Measurements from ENCODE around the gene EIPR1.
A peak's percentile ranks its signal among the peaks of the same experiment; 100 is the strongest.

Gene EIPR1

GRCh38 chr2:3173031-3173430, 204.6 kb downstream of the EIPR1 start:
- Histone ChIP-seq H3K27ac (ENCODE audit: low read depth, low read length, severe bottlenecking) (no peak overlapping the region), H3K4me1 (ENCODE audit: control insufficient read depth, insufficient read depth, low read length, poor library complexity, severe bottlenecking) (peaks cover 16% of the 10 kb centered on the region)
- 93 to 95% methylated on average over 14 of the region's 14 CpGs for WGBS, 2 experiments (ENCODE audit: insufficient coverage in 2 of 2)

GRCh38 chr2:3172265-3172935, 205.2 kb downstream of the EIPR1 start:
- Histone ChIP-seq H3K9me3 (ENCODE audit: control insufficient read depth, low read length) (no peaks in the 10 kb centered on the region), H3K36me3 (ENCODE audit: control insufficient read depth, insufficient read depth, low read length) (peaks cover 6% of the 10 kb centered on the region), H3K27ac (ENCODE audit: low read depth, low read length, severe bottlenecking) (no peak overlapping the region), H3K4me3 (ENCODE audit: extremely low read depth, insufficient read depth, low read length, poor library complexity, severe bottlenecking) (no peak overlapping the region), H3K4me1 (ENCODE audit: control insufficient read depth, insufficient read depth, low read length, poor library complexity, severe bottlenecking) (peaks cover 16% of the 10 kb centered on the region)
- WGBS, 2 experiments (ENCODE audit: insufficient coverage in 2 of 2), result 94% methylated on average over 17 to 18 of the region's 18 CpGs

More at GRCh38 chr2:3173031-3173430, 204.6 kb downstream of the EIPR1 start:
- Histone ChIP-seq H3K36me3 (ENCODE audit: control insufficient read depth, insufficient read depth, low read length) (peaks cover 6% of the 10 kb centered on the region), H3K4me3 (ENCODE audit: extremely low read depth, insufficient read depth, low read length, poor library complexity, severe bottlenecking) (no peak overlapping the region), H3K9me3 (ENCODE audit: control insufficient read depth, low read length) (no peaks in the 10 kb centered on the region)

GRCh38 chr2:3171564-3172264, 205.9 kb downstream of the EIPR1 start:
- H3K36me3 ChIP-seq (ENCODE audit: control insufficient read depth, insufficient read depth, low read length), result peaks cover 6% of the 10 kb centered on the region
- 88 to 89% methylated on average over 12 to 17 of the region's 17 CpGs for WGBS, 2 experiments (ENCODE audit: insufficient coverage in 2 of 2)
- no peaks in the 10 kb centered on the region for H3K9me3 ChIP-seq (ENCODE audit: control insufficient read depth, low read length)
- H3K27ac ChIP-seq (ENCODE audit: low read depth, low read length, severe bottlenecking), result no peak overlapping the region
- H3K4me3 ChIP-seq (ENCODE audit: extremely low read depth, insufficient read depth, low read length, poor library complexity, severe bottlenecking), result no peak overlapping the region
- peaks cover 16% of the 10 kb centered on the region for H3K4me1 ChIP-seq (ENCODE audit: control insufficient read depth, insufficient read depth, low read length, poor library complexity, severe bottlenecking)

- H3K9me3 ChIP-seq (ENCODE audit: control insufficient read depth, low read length), result no peaks in the 10 kb centered on the region
- H3K36me3 ChIP-seq (ENCODE audit: control insufficient read depth, insufficient read depth, low read length), result peaks cover 6% of the 10 kb centered on the region
- H3K4me3 ChIP-seq (ENCODE audit: extremely low read depth, insufficient read depth, low read length, poor library complexity, severe bottlenecking), result no peak overlapping the region
- peaks cover 16% of the 10 kb centered on the region for H3K4me1 ChIP-seq (ENCODE audit: control insufficient read depth, insufficient read depth, low read length, poor library complexity, severe bottlenecking)
- H3K27ac ChIP-seq (ENCODE audit: low read depth, low read length, severe bottlenecking), result no peak overlapping the region
- 85 to 89% methylated on average over 17 to 28 of the region's 29 CpGs for WGBS, 2 experiments (ENCODE audit: insufficient coverage in 2 of 2)
These were observed 206.7 kb downstream of the EIPR1 start for GRCh38 chr2:3170792-3171455.

GRCh38 chr2:3169106-3169870, 208.3 kb downstream of the EIPR1 start:
- Histone ChIP-seq H3K27ac (ENCODE audit: low read depth, low read length, severe bottlenecking) (peak overlapping the region; percentile 85), H3K4me1 (ENCODE audit: control insufficient read depth, insufficient read depth, low read length, poor library complexity, severe bottlenecking) (peaks cover 16% of the 10 kb centered on the region), H3K4me3 (ENCODE audit: extremely low read depth, insufficient read depth, low read length, poor library complexity, severe bottlenecking) (no peak overlapping the region), H3K9me3 (ENCODE audit: control insufficient read depth, low read length) (peaks cover 2% of the 10 kb centered on the region), H3K36me3 (ENCODE audit: control insufficient read depth, insufficient read depth, low read length) (peaks cover 6% of the 10 kb centered on the region)
- 74 to 89% methylated on average over 3 to 16 of the region's 20 CpGs for WGBS, 2 experiments (ENCODE audit: insufficient coverage in 2 of 2)

- Histone ChIP-seq H3K27ac (ENCODE audit: low read depth, low read length, severe bottlenecking) (peak overlapping the region; percentile 85), H3K36me3 (ENCODE audit: control insufficient read depth, insufficient read depth, low read length) (peaks cover 6% of the 10 kb centered on the region), H3K4me3 (ENCODE audit: extremely low read depth, insufficient read depth, low read length, poor library complexity, severe bottlenecking) (no peak overlapping the region), H3K9me3 (ENCODE audit: control insufficient read depth, low read length) (peaks cover 12% of the 10 kb centered on the region), H3K4me1 (ENCODE audit: control insufficient read depth, insufficient read depth, low read length, poor library complexity, severe bottlenecking) (peaks cover 16% of the 10 kb centered on the region)
- WGBS, 2 experiments (ENCODE audit: insufficient coverage in 2 of 2), result 60 to 62% methylated on average over 13 to 16 of the region's 17 CpGs
These were observed 209.3 kb downstream of the EIPR1 start for GRCh38 chr2:3168230-3168891.

GRCh38 chr2:3163401-3163800, 214.2 kb downstream of the EIPR1 start:
- Histone ChIP-seq H3K9me3 (ENCODE audit: control insufficient read depth, low read length) (peaks cover 22% of the 10 kb centered on the region), H3K36me3 (ENCODE audit: control insufficient read depth, insufficient read depth, low read length) (peaks cover 10% of the 10 kb centered on the region), H3K27ac (ENCODE audit: low read depth, low read length, severe bottlenecking) (no peak overlapping the region), H3K4me3 (ENCODE audit: extremely low read depth, insufficient read depth, low read length, poor library complexity, severe bottlenecking) (no peak overlapping the region), H3K4me1 (ENCODE audit: control insufficient read depth, insufficient read depth, low read length, poor library complexity, severe bottlenecking) (peaks cover 4% of the 10 kb centered on the region)
- WGBS, 2 experiments (ENCODE audit: insufficient coverage in 2 of 2), result no CpG with 5 or more reads among the region's 2 CpGs

- peaks cover 10% of the 10 kb centered on the region for H3K36me3 ChIP-seq (ENCODE audit: control insufficient read depth, insufficient read depth, low read length)
- H3K9me3 ChIP-seq (ENCODE audit: control insufficient read depth, low read length), result peaks cover 22% of the 10 kb centered on the region
- H3K4me3 ChIP-seq (ENCODE audit: extremely low read depth, insufficient read depth, low read length, poor library complexity, severe bottlenecking), result no peak overlapping the region
- no peak overlapping the region for H3K27ac ChIP-seq (ENCODE audit: low read depth, low read length, severe bottlenecking)
- no peaks in the 10 kb centered on the region for H3K4me1 ChIP-seq (ENCODE audit: control insufficient read depth, insufficient read depth, low read length, poor library complexity, severe bottlenecking)
- 100% methylated on average over 1 of the region's 6 CpGs for WGBS, 2 experiments (ENCODE audit: insufficient coverage in 2 of 2)
These were observed 215.1 kb downstream of the EIPR1 start for GRCh38 chr2:3162442-3163077.

- Histone ChIP-seq H3K27ac (ENCODE audit: low read depth, low read length, severe bottlenecking) (no peak overlapping the region), H3K4me1 (ENCODE audit: control insufficient read depth, insufficient read depth, low read length, poor library complexity, severe bottlenecking) (no peaks in the 10 kb centered on the region), H3K9me3 (ENCODE audit: control insufficient read depth, low read length) (peaks cover 22% of the 10 kb centered on the region), H3K4me3 (ENCODE audit: extremely low read depth, insufficient read depth, low read length, poor library complexity, severe bottlenecking) (no peak overlapping the region), H3K36me3 (ENCODE audit: control insufficient read depth, insufficient read depth, low read length) (peaks cover 10% of the 10 kb centered on the region)
- 83 to 90% methylated on average over 3 of the region's 6 CpGs for WGBS, 2 experiments (ENCODE audit: insufficient coverage in 2 of 2)
These were observed 216.8 kb downstream of the EIPR1 start for GRCh38 chr2:3160751-3161330.

Measured in mesodermal cell (in vitro differentiated cells).